HG02973 (cell line): ENCODE measurements around the gene MCOLN1.
A peak's percentile ranks its signal among the peaks of the same experiment; 100 is the strongest.
"Not testable (repeated sequence)": the region's sequence is repeated elsewhere in the genome, so short reads cannot be mapped to it uniquely, and the experiment has no call there.

ENCODE experiments used
- ATAC-seq: cut with Tn5 transposase; IDR thresholded peaks from one replicate; pipeline ENCODE4 v1.9.1; 2021; ENCODE audit warnings: moderate library complexity; ENCODE audit not compliant: unreplicated experiment

MCOLN1 gene

DNA sequence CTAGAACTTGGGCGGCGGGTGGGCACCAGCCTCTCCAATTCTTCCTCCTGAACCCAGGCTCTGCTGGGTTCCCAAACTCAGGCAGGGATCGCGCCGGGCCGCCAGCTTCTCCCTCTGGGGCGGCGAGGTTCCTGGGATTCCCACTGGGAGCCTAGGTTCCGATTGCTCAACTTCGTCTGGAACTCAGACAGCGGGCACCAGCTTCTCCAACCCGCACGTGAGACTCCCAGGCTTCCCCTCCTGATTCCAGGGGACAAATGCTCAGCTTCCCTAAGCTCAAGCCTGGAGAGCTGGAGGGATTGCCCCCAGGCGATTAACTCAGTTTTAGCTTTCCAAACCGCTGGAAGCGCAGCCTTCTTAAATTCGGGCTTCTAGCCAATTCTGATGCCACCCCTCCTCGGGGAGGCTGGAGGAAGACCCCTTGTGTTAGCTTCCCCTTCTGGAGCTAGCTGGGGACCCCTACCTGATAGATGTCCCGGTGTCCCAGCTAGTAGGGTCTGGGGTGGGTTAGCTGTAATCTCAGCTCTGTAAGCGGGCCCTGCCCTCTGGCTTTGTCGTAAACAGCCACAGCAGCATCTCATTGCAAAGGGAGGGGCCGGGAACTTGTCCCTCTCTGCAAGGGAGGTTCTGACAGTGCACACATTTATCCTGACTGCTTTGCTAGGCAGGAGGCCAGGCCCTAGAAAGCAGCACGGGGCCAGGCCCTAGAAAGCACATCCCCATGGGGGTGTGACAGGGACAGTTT lies 671 bp downstream of the MCOLN1 start:
- no peak for ATAC-seq

DNA sequence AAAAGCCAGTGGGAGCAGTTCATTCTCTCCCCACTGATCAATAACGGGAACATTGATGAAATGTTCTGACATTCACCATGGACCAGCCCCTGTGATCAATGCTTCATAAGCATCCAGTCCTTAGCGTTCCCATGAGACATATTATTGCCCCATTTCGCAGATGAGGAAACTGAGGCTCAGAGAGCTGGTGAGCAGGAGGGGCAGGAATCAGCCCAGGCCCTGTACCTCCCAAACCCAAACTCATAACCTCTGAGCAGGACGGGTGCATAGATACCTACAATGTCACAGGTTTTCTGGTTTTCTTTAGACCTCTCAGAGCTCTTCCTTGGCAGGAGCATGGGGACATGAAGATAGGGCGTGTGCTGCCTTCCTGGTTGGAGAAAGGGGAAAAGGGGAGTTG lies 2.1 kb downstream of the MCOLN1 start:
- ATAC-seq, result no peak

GRCh38 chr19:7524992-7525739 lies 2.7 kb downstream of the MCOLN1 start:
- ATAC-seq, result no peak

DNA sequence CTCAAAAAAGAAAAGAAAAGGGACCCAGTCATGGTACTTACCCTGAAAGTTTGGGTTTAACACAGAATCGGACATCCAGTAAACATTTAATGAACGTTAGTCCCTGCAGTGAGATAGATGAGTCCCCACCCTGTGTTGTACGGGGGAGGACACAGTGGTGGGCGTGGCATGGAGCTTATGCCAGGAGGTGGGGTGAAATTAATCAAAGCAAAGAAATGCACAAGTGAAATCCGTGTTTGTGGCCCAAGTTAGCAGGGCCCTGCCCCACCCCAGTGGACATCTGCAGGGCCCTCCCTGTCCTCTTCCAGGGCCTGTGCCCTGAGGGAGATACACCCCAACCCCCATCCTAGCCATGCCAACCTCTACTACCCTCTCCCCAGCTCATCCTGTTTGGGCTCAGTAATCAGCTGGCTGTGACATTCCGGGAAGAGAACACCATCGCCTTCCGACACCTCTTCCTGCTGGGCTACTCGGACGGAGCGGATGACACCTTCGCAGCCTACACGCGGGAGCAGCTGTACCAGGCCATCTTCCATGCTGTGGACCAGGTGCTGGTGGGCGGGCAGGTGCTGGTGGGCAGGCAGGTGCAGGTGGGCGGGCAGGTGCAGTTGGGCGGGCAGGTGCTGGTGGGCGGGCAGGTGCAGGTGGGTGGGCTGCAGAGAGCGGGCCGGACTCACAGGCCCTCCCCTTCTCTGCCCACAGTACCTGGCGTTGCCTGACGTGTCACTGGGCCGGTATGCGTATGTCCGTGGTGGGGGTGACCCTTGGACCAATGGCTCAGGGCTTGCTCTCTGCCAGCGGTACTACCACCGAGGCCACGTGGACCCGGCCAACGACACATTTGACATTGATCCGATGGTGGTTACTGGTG lies 3.9 kb downstream of the MCOLN1 start:
- ATAC-seq, result no peak

DNA sequence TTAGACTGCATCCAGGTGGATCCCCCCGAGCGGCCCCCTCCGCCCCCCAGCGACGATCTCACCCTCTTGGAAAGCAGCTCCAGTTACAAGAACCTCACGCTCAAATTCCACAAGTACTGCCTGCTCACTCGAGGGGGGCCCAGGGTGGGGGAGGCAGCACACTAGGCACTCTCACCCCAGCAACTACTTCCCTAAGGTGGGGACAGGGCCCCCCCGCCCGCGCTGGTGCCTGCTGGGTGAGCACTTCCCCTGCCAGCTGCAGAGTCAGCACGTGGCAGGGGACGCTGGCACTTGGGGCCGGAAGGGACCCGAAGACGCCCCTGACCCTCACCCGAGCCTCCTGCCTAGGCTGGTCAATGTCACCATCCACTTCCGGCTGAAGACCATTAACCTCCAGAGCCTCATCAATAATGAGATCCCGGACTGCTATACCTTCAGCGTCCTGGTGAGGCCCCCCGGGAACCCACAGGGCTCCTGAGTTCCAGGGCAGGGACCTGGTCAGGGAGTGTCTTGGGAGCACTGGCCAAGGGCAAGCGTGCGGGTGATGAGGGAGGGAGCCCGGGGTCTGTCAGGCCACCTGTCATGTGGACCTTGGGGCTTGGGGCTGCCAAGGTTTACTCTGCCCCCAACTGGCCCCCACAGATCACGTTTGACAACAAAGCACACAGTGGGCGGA lies 5.2 kb downstream of the MCOLN1 start:
- ATAC-seq, result no peak

DNA sequence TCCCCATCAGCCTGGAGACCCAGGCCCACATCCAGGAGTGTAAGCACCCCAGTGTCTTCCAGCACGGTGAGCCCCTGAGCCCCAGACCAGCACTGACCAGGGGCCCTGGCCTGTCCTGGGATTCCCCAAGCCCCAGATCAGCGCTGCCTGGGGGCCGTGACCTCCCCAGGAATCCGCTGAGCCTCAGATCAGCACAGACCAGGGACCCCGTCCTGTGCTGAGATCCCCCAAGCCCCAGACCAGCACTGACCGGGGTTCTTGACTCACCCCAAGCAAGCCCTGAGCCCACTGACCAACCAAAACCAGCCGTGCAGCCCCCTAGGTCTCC lies 5.7 kb downstream of the MCOLN1 start:
- ATAC-seq, result no peak

- no peak for ATAC-seq
Observed at GRCh38 chr19:7528522-7529245, 6.3 kb downstream of the MCOLN1 start.

DNA sequence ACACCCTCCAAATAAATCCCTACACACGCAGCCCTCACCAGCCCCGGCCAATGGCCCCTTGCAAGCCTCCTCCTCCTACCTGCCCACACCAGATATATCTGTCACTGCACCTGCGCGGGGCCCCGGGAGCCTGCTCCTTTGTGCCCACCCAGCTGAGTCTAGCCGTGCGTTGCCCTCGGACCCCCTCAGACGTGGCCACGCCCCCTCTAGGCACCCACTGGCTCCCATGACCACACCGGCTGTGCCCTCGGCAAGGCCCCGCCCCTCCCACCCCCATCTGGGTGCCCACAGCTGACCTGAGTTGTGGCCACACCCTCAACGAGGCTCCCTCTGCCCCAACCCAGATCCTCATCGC lies 6.8 kb downstream of the MCOLN1 start:
- no peak for ATAC-seq

DNA sequence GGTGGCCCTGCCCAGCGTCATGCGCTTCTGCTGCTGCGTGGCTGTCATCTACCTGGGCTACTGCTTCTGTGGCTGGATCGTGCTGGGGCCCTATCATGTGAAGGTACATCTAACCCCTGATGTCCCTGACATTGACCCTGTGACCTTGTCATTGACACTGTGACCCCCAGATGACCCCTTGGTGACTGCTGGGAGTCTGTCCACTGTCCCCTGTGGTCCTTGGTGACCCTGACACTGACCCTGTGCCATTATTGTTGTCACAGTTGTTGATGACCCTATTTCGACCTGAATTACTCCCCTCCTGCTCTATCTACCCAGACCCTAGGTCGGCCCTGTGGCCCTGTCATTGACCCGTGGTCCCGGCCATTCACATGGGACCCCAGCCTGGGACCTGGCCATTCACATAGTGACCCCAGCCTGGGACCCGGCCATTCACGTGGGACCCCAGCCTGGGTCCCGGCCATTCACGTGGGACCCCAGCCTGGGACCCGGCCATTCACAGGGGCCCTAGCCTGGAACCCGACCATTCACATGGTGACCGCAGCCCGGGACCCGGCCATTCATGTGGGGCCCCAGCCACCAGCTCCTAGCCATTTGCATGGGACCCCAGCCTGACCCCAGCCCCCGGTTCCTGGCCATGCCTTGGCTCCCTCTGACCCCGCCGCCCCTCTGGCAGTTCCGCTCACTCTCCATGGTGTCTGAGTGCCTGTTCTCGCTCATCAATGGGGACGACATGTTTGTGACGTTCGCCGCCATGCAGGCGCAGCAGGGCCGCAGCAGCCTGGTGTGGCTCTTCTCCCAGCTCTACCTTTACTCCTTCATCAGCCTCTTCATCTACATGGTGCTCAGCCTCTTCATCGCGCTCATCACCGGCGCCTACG lies 7.4 kb downstream of the MCOLN1 start:
- ATAC-seq, result no peak

- no peak for ATAC-seq
Observed at GRCh38 chr19:7533281-7533885, 11.0 kb downstream of the MCOLN1 start.

DNA sequence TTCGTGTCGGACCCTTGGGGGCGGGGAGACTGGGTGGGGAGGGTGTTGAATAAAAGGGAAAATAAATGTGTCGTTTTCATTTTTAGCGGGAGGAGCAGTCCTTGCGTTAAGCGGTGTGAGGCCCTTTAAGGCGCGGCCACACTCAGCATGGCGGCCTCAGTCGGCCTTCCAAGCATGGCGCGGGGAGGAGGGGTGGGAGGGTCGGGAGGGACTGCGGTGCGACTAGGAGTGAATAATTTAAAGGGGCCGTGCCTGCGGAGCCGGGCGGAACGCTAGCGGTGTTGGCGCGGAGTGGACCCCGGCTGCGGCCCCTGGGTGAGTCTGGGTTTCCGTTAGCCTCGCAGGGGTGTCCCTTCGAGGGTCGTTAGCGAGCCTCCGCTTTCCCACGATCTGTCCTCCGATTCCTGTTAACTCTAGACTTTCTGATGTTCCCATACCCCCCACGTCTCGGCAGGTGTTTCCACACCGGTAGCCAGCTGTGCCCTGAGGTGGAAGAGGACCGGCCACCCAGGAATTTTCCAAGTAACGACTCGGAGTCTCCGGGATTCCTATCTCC lies 11.6 kb downstream of the MCOLN1 start:
- ATAC-seq, result no peak

GRCh38 chr19:7534531-7535046 lies 12.2 kb downstream of the MCOLN1 start:
- ATAC-seq, result peak; percentile 6

DNA sequence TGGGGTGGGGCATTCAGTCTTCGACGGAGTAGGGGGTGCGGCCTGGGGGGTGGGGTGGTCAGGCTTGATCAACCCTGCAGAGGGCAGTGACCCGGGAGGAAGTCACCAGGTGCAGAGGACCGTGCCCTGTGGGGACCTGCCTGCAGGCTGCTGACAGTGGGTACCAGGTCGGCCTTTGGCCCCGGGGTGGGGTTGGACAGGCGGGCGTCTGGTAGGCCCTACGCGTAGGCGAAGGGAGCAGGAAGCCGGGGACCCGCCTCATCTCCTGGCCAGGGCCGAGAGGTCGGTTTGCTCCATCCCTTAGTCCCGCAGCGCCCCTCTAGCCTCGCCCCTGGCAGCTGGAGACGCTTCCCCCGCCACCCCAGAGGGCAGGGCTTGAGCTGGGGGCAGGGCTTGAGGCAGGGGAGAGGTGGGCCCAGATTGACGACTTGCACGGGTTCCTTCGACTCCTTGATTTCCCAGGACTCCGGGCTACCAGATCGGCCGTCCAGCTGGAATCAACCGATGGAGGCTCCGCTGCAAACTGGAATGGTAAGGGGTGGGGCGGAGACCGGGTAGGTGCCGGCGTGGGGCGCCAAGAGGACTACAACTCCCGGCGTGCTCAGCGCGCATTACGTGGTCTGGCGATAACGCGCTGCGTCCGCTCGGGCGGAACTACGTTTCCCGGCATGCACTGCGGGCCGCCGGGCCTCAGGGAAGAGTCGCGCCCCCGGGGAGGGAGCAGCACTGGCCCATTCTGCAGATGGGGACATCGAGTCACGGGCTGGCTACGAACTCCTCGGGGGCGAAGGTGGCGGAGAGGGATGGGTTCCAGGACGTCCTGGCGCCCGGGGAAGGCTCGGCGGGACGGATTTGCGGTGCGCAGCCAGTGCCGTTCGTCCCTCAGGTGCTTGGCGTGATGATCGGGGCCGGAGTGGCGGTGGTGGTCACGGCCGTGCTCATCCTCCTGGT lies 12.9 kb downstream of the MCOLN1 start, which contains the start of gene PNPLA6:
Gene PNPLA6, plus strand, starts transcription at position 671 of the 951 bp plus-strand sequence. Its CDS starts 72 bp downstream, at position 743.
- peak; percentile 49 for ATAC-seq

DNA sequence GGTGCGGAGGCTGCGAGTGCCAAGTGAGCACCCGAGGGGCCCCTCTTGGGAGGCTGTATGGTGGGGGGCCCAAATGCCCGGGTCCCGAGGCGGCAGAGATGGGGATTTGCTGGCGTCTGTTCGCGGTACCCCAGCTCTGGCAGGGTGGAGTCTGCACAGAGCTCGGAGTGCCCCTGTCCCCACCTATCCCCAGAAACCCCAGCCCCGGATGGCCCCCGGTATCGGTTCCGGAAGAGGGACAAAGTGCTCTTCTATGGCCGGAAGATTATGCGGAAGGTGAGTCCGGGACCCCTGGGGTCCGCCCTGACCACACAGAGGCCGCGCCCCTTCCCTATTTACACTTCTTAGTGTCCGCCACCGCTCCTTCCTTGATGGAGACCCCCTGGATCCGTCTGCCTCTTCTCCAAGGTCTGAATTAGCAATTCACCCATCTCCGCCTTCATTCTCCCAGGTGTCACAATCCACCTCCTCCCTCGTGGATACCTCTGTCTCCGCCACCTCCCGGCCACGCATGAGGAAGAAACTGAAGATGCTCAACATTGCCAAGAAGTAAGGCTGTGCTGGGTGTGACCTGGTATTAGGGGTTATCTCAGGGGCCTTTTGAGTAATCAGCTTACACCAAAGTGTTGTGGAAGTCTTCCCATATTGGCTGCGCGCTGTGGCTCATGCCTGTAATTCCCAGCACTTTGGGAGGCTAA lies 13.7 kb downstream of the MCOLN1 start:
- no peak for ATAC-seq

- not testable (repeated sequence) for ATAC-seq
Observed at GRCh38 chr19:7538990-7539389, 16.6 kb downstream of the MCOLN1 start.

GRCh38 chr19:7539827-7540425 lies 17.5 kb downstream of the MCOLN1 start:
- no peak for ATAC-seq
